22Rv1 (cell line): ENCODE results near the gene ANO3.
A peak's percentile ranks its signal among the peaks of the same experiment; 100 is the strongest.

Experiments used
- H3K27ac ChIP-seq: fragments of 450-650 bp; 2 replicates; pipeline ENCODE4 v1.5.1; 2017
- ZFX ChIP-seq: fragments of 450-650 bp; IDR thresholded peaks from 2 replicates; pipeline ENCODE4 v1.6.1; 2017; ENCODE audit warnings: antibody characterized with exemption, borderline replicate concordance
- TF ChIP-seq, protein P1 (sequence below): fragments of 450-650 bp; IDR thresholded peaks from 2 replicates; pipeline ENCODE4 v1.5.1; 2017; ENCODE audit warnings: mild to moderate bottlenecking

ANO3 gene

DNA sequence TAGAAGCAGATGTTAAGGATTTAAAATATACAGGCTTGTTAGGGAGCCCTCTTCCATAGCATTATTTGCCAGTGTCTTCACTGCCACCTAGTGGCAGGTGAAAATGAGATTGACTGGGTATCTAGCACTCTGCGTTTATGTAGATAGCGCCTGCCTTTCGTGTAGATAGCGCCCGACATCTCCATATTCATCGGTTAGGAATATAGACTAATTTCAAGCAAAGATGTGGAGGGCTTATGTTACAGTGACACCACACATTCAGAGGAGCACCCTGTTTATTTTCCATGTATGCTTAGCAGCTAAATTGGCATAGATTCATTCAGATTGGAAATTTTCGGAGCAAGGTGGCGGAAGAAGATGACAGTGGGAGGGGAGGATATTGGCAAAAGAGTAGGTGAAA, 318.0 kb downstream of the ANO3 start:
- TF ChIP-seq ZFX = no peak
- TF ChIP-seq, protein P1, sequence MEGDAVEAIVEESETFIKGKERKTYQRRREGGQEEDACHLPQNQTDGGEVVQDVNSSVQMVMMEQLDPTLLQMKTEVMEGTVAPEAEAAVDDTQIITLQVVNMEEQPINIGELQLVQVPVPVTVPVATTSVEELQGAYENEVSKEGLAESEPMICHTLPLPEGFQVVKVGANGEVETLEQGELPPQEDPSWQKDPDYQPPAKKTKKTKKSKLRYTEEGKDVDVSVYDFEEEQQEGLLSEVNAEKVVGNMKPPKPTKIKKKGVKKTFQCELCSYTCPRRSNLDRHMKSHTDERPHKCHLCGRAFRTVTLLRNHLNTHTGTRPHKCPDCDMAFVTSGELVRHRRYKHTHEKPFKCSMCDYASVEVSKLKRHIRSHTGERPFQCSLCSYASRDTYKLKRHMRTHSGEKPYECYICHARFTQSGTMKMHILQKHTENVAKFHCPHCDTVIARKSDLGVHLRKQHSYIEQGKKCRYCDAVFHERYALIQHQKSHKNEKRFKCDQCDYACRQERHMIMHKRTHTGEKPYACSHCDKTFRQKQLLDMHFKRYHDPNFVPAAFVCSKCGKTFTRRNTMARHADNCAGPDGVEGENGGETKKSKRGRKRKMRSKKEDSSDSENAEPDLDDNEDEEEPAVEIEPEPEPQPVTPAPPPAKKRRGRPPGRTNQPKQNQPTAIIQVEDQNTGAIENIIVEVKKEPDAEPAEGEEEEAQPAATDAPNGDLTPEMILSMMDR = peak; percentile 92
- H3K27ac ChIP-seq = no peak overlapping the region

GRCh38 chr11:26651916-26652315, 320.0 kb downstream of the ANO3 start:
- TF ChIP-seq, protein P1 = no peak
- no peak for TF ChIP-seq ZFX
- no peak overlapping the region for H3K27ac ChIP-seq

DNA sequence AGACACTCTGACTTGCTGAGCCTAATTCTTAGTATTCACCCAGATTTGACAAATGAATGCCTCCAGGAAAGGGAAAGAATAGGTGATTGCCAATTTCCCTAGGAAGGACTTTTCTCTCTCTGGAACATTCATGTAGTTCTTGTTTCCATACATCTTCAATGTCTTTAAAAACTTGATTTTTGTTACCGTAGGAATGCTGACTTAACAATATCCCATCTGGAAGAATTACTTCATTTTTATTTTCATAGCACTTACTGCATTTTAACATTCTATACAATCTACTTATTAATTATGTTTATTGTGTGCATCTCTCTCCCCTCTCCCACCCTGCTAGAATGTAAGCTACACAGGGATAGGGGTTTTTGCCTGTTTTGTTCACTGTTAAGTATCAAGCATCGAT, 323.4 kb downstream of the ANO3 start:
- TF ChIP-seq ZFX = no peak
- TF ChIP-seq, protein P1 = no peak
- no peak overlapping the region for H3K27ac ChIP-seq

DNA sequence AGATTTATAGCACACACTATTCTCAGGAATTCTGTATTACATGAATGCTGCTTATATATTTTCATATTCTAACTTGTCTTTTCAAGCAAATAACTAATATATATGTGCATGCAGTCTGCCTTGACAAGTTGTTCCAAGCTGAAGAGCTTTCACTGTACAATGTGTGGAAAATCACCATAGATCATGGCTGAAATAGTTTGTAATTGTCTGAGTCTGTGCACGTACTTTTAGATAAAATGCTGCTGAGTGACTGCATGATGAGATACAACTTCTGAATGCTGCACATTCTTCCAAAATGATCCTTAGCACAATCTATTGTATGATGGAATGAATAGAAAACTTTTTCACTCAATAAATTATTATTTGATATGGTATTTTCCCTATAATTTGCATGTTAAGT, 331.0 kb downstream of the ANO3 start:
- no peak overlapping the region for H3K27ac ChIP-seq
- TF ChIP-seq, protein P1 = no peak
- TF ChIP-seq ZFX = no peak

GRCh38 chr11:26665036-26665435, 333.1 kb downstream of the ANO3 start:
- TF ChIP-seq ZFX = no peak
- TF ChIP-seq, protein P1 = no peak
- H3K27ac ChIP-seq = no peak overlapping the region

- H3K27ac ChIP-seq = no peak overlapping the region
- TF ChIP-seq ZFX = no peak
- TF ChIP-seq, protein P1 = no peak
Measured at GRCh38 chr11:26665946-26666345, 334.0 kb downstream of the ANO3 start.

DNA sequence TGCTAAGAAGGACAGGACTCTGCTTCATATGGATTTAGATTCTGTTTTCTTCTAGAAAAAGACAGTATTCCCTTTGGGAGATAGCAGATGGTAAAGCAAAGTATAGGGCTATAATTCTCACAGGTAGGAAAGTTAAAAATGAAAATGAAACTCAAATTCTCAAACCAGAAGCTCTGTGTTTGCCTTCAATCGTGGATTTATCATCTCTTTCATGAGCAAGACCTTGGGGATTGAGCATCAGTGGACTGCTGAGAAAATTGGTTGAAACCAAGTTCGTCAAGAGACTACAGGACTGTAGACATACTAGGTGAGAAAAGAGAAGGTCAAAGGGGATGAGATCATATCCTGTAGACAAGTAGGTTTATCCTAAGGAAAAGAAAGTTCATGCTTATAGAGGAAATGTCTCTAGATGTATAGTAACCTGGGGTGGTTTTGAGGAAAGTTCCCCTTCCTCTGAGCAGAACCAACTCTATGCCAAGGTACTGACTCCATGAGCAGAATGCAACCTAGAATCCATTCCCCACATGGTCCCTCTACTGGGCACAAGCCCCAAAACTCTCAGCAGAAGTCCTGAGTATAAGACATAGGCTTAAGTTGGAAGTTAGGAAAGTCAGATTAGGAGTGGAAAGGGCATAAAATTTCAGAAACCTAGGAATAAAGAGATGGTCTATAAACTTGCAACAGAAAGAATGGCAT, 343.5 kb downstream of the ANO3 start:
- H3K27ac ChIP-seq = no peak overlapping the region
- no peak for TF ChIP-seq ZFX

DNA sequence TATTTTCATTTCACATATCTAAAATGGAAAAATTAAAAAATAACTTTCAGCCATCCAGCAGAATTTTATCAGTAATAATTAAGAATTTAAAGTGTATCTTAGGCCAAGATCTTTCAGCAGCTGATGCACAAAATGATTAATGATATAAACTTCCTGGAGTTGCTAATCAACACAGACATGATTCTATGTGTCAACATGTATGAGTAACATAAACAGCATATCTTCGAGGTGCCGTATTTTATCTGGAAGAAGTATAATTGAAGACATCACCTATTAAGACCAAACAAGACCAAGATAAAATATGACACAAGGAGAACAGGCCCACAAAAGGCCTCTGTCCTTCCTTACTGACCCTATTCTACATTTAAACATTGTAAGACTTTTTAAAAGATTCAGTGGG, 344.7 kb downstream of the ANO3 start:
- H3K27ac ChIP-seq = no peak overlapping the region
- no peak for TF ChIP-seq ZFX
- TF ChIP-seq, protein P1 = no peak
